Activated T-helper 17 cell treated with anti-CD3 and anti-CD28 coated beads, Interleukin-2, amount 50 U/mL, for 72 hours (primary cell): ENCODE measurements around the gene SPATS2. TPM values are rescaled to one million over a fixed set of nuclear protein-coding genes. Genes with fewer than 3 reads are reported as not detected.

ENCODE experiments used
- ATAC-seq: fragments of 150-1000 bp; cut with Tn5 transposase; replicated peaks from 2 replicates; pipeline ENCODE4 v1.10.0; 2021; ENCODE audit warnings: mild to moderate bottlenecking, moderate library complexity
- H3K27ac Mint-ChIP-seq: one replicate; pipeline ENCODE4 v1.8.0; 2022; ENCODE audit warnings: mixed read lengths
- H3K27me3 Mint-ChIP-seq: one replicate; pipeline ENCODE4 v1.8.0; 2022; ENCODE audit warnings: mixed read lengths
- H3K36me3 Mint-ChIP-seq: one replicate; pipeline ENCODE4 v1.8.0; 2022; ENCODE audit warnings: low read depth, mild to moderate bottlenecking, mixed read lengths
- H3K4me1 Mint-ChIP-seq: one replicate; pipeline ENCODE4 v1.8.0; 2022; ENCODE audit warnings: mixed read lengths
- H3K4me3 Mint-ChIP-seq: one replicate; pipeline ENCODE4 v1.8.0; 2022; ENCODE audit warnings: mild to moderate bottlenecking, mixed read lengths
- H3K9me3 Mint-ChIP-seq: one replicate; pipeline ENCODE4 v1.8.0; 2022; ENCODE audit warnings: mixed read lengths
- total RNA-seq, 2 donors: library from RNA; stranded (reverse); gene quantifications; one replicate each; pipeline ENCODE4 v1.2.3, GENCODE V29; 2022

The SPATS2 gene
- total RNA-seq, 2 donors from 2014 or later: 15.3 to 16.9 TPM

DNA sequence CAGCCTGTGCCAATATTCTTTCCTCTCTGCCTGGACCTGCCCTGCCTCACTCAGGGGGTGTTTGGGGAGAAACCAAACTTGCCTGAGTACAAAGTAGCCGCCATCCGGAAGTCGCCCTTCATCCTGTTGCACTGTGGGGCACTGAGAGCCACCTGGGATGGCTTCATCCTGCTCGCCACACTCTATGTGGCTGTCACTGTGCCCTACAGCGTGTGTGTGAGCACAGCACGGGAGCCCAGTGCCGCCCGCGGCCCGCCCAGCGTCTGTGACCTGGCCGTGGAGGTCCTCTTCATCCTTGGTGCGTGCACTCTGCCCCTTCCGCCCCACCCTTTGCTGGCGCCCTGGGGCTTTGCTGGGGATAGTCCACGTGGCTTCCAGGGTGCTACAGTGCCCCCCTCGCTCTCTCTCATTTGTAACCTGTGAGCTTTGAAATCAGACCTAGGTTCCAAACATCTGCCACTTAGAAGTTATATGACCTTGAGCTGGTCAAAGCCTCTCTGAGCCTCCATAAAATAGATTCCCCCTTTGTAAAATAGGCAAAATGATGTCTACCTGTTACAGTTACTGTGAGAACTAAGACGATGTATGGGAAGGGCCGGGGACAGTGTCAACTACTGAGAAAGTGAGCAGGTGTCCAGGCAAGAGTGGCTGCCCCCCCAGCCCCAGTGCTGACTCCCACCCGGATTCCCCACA is 176.1 kb downstream of the SPATS2 start:
- no peaks in the 10 kb centered on the region for H3K9me3 Mint-ChIP-seq
- ATAC-seq: no peak
- H3K27ac Mint-ChIP-seq: peak overlapping the region; percentile 30
- H3K27me3 Mint-ChIP-seq: peaks cover 11% of the 10 kb centered on the region
- H3K4me3 Mint-ChIP-seq: no peak overlapping the region
- H3K36me3 Mint-ChIP-seq: no peaks in the 10 kb centered on the region
- peaks cover 9% of the 10 kb centered on the region for H3K4me1 Mint-ChIP-seq

DNA sequence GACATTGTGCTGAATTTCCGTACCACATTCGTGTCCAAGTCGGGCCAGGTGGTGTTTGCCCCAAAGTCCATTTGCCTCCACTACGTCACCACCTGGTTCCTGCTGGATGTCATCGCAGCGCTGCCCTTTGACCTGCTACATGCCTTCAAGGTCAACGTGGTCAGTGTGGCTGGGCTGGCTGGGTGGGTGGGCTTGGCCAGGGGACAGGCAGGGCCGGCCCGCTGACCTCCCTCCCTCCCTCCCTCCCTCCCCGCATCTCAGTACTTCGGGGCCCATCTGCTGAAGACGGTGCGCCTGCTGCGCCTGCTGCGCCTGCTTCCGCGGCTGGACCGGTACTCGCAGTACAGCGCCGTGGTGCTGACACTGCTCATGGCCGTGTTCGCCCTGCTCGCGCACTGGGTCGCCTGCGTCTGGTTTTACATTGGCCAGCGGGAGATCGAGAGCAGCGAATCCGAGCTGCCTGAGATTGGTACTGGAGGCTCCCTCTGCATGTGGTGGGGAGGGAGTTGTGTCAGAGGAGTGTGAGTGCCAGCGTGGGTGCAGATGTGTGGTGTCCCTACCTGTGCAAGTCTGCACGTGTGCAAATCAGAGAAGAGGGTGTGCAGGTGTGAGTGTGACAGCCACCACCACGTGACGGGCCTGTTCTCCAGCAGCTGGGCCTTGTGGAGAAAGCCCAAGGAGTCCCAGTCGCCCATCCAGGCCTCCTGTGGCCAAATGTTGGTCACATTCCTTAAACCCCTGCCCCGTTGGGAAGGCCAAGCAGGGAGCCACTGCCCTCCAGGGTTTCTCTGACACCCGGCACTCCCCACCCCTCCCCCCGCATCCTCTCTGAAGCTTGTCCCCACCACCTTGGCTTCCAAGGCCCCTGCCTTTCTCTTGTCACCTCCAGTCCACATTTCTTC is 176.9 kb downstream of the SPATS2 start:
- Mint-ChIP-seq H3K4me1 (peaks cover 9% of the 10 kb centered on the region), H3K36me3 (no peaks in the 10 kb centered on the region), H3K27ac (no peak overlapping the region), H3K9me3 (no peaks in the 10 kb centered on the region), H3K4me3 (no peak overlapping the region), H3K27me3 (peaks cover 11% of the 10 kb centered on the region)
- no peak for ATAC-seq

DNA sequence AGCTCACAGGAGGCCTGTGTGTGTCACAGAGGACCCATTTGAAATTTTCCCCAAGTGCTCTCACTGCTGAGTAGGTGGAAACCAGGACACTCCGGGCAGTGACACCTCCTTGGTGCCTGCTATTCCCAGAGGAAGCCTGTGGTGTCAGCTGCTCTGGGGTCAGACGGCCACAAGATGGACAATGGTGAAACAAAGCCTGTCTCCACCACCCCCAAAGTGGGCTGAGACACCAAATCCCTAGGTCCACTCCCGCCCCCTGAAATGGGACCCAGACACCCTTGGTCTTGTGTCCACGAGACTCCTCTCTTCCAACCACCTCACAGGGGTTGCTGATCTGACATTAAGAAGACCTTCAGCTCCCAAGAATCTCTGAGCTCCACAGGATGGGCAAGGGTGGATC is 178.6 kb downstream of the SPATS2 start:
- Mint-ChIP-seq H3K27me3 (peaks cover 8% of the 10 kb centered on the region), H3K27ac (peak overlapping the region; percentile 30), H3K4me3 (no peak overlapping the region), H3K36me3 (no peaks in the 10 kb centered on the region), H3K9me3 (no peaks in the 10 kb centered on the region), H3K4me1 (peaks cover 9% of the 10 kb centered on the region)
- ATAC-seq: no peak

DNA sequence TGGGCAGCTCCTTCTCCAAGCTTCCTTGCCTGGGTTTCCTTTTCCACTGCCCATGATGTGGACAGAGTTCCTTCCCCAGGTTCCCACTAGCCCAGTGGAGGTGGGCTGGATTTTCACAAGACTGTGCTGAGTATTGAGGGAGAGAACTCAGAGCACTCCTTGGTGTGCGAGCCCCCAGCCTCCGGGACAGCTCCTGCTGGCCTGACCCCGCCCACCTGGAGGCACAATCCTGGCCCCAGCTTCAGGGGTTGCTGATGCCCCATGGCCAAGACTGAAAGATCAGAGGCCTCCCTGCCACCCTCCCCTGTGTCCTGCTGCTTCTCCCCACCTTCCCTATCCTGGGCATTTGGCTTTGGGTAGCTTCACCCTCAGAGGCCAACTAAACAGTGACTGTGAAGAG is 179.2 kb downstream of the SPATS2 start:
- Mint-ChIP-seq H3K27me3 (peaks cover 8% of the 10 kb centered on the region), H3K9me3 (no peaks in the 10 kb centered on the region), H3K4me1 (peaks cover 9% of the 10 kb centered on the region), H3K27ac (no peak overlapping the region), H3K36me3 (no peaks in the 10 kb centered on the region), H3K4me3 (no peak overlapping the region)
- no peak for ATAC-seq

DNA sequence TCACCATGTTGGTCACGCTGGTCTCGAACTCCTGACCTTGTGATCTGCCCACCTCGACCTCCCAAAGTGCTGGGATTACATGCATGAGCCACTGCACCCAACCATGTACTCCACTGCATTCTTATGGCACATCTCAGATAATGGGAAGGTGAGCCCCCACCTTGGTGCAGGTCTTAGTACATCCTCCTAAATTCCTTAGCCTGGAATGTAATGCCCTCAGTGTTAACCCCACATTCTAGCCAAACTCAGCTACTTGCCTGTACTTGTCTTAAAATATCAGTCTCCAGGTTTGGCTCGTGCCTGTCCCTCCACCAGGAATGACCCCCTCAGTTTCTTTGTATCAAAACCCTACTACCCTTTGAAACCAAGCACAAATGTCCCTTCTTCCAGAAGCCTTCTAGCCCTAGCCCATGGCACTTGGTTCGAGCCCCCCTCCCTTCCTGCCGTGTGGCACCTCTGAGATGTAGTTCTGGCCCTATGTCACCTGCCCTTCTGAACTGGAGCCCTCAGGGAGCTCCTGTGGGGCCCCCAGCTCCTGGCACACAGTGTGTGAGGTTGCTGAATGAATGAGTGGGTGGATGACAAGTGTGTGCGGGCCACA is 179.9 kb downstream of the SPATS2 start:
- ATAC-seq: no peak

DNA sequence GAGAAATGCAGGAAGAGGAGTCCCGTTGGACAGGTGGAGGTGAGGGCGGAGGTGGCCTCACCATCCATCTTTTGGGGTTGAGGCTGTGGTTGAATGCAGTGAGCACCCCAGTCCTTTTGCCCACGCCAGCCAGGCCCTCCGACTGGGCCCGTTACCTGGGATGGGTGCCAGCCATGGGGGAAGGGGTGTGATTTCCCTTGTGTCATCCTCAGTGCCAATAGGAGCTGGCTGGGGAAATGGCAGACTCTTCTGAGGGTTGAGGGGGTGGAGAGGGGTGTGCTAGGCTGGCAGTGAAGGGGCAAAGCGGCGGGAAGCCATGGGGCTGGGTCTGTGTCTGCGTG is 181.2 kb downstream of the SPATS2 start:
- peaks cover 8% of the 10 kb centered on the region for H3K27me3 Mint-ChIP-seq
- H3K9me3 Mint-ChIP-seq: no peaks in the 10 kb centered on the region
- no peaks in the 10 kb centered on the region for H3K36me3 Mint-ChIP-seq
- H3K27ac Mint-ChIP-seq: no peak overlapping the region
- peaks cover 9% of the 10 kb centered on the region for H3K4me1 Mint-ChIP-seq
- H3K4me3 Mint-ChIP-seq: peak overlapping the region; percentile 65
- no peak for ATAC-seq

More for the DNA sequence above, 179.9 kb downstream of the SPATS2 start:
- Mint-ChIP-seq H3K4me3 (no peak overlapping the region), H3K9me3 (no peaks in the 10 kb centered on the region), H3K27me3 (peaks cover 8% of the 10 kb centered on the region), H3K4me1 (peaks cover 9% of the 10 kb centered on the region), H3K27ac (no peak overlapping the region), H3K36me3 (no peaks in the 10 kb centered on the region)

DNA sequence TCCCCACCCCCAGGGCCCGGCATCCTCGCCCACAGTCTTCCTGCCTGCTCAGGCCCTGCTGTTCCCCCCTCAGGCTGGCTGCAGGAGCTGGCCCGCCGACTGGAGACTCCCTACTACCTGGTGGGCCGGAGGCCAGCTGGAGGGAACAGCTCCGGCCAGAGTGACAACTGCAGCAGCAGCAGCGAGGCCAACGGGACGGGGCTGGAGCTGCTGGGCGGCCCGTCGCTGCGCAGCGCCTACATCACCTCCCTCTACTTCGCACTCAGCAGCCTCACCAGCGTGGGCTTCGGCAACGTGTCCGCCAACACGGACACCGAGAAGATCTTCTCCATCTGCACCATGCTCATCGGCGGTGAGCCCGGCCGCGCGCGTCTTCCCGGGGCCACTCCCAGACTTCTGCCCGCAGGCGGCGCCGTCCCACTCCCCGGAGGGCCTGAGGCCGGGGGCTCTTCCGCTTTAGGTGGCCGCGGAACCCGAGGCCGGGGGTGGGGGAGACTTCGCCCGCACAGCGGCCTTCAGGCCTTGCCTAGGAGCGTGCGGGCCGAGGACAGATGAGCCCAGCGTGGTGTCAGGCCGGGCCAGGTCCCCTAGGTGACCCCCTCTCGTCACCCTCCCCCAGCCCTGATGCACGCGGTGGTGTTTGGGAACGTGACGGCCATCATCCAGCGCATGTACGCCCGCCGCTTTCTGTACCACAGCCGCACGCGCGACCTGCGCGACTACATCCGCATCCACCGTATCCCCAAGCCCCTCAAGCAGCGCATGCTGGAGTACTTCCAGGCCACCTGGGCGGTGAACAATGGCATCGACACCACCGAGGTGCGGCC is 181.8 kb downstream of the SPATS2 start:
- Mint-ChIP-seq H3K27ac (no peak overlapping the region), H3K4me1 (peaks cover 9% of the 10 kb centered on the region), H3K9me3 (no peaks in the 10 kb centered on the region), H3K4me3 (peak overlapping the region; percentile 65), H3K36me3 (no peaks in the 10 kb centered on the region), H3K27me3 (peaks cover 8% of the 10 kb centered on the region)
- peak; percentile 60 for ATAC-seq

DNA sequence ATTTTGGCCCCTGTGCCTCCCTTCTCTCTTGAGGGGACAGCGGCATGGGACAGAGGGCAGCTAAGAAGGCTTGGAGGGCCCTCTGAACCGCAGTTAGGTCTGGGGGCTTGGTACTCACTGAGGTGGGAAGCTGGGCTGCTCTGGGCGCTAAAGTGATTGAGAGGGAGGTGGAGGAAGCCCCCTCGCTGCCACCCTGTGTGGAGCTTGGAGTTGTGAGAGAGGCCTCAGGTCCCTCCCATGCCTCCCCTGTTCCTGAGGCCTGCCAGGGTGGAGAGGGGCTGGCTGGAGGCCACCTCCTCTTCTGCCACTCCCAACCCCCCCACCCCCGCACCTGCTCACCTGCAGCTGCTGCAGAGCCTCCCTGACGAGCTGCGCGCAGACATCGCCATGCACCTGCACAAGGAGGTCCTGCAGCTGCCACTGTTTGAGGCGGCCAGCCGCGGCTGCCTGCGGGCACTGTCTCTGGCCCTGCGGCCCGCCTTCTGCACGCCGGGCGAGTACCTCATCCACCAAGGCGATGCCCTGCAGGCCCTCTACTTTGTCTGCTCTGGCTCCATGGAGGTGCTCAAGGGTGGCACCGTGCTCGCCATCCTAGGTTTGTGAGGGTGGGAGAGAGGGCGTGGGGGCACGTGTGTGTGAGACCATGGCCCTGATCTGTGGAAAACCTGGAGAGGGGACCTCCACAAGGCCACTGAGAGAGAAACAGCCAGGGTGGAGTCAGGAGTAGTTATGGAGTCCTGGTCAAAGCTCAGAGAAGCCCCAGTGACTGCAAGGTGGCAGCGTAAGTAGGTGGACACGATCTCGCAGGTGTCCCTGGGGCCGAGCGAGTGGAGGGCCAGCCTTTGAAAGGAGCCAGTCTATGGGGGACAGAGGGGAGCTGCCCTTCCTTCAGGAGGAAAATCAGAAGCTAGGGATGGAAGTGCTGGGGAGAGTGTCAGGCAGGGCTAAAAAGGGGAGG is 182.8 kb downstream of the SPATS2 start:
- ATAC-seq: no peak
- no peaks in the 10 kb centered on the region for H3K36me3 Mint-ChIP-seq
- peak overlapping the region; percentile 65 for H3K4me3 Mint-ChIP-seq
- H3K9me3 Mint-ChIP-seq: no peaks in the 10 kb centered on the region
- no peak overlapping the region for H3K27ac Mint-ChIP-seq
- H3K4me1 Mint-ChIP-seq: peaks cover 5% of the 10 kb centered on the region
- H3K27me3 Mint-ChIP-seq: peaks cover 8% of the 10 kb centered on the region

DNA sequence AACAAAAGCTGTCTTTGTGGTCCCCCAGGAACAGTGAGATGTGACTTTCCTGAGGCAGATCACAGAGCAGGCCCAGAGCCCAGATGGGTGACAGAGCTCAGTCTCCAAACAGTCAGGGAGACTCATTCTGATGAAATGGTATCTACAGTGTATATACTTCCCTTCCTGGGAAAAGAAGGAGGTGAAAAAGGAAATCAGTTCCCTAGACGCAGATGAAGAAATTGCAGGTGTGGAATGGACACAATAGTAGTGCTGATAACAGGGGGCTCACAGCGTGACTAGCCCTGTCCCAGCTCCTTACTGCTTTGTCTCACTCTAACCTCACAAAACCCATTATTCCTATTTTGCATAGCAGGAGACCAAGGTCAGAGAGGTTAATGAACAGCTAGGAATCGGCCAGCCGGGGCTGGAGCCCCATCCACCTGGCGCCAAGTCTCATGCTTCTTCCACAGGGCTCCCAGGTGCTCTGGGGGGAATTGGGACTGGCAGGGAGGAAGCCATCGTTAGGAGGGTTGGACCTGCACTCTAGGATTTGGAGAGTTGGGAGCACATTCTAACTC is 183.5 kb downstream of the SPATS2 start:
- Mint-ChIP-seq H3K36me3 (no peaks in the 10 kb centered on the region), H3K4me3 (no peak overlapping the region), H3K9me3 (no peaks in the 10 kb centered on the region), H3K27ac (no peak overlapping the region), H3K4me1 (peaks cover 5% of the 10 kb centered on the region), H3K27me3 (peaks cover 8% of the 10 kb centered on the region)
- ATAC-seq: no peak

DNA sequence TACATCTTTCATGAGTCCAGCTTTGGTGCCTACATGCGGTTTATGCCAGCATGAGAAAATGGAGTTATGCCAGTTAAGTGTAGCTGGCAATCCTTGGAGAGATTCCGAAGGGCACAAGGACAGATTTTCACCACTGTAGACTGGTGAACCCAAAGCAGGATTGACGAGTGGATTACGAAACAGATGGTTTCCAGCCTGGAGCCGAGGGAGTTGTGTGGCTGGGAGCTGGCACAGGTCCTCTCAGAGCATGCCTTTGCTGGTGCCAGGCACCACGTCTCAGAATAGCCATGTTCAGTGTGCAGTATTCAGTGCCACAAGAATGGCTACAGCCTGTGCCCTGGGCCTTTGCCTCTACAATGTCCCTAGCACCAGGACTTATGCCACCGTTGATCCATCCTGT is 184.8 kb downstream of the SPATS2 start:
- Mint-ChIP-seq H3K9me3 (no peaks in the 10 kb centered on the region), H3K36me3 (peaks cover 9% of the 10 kb centered on the region), H3K27ac (no peak overlapping the region), H3K4me3 (no peak overlapping the region), H3K27me3 (peaks cover 8% of the 10 kb centered on the region), H3K4me1 (peaks cover 5% of the 10 kb centered on the region)
- ATAC-seq: no peak

DNA sequence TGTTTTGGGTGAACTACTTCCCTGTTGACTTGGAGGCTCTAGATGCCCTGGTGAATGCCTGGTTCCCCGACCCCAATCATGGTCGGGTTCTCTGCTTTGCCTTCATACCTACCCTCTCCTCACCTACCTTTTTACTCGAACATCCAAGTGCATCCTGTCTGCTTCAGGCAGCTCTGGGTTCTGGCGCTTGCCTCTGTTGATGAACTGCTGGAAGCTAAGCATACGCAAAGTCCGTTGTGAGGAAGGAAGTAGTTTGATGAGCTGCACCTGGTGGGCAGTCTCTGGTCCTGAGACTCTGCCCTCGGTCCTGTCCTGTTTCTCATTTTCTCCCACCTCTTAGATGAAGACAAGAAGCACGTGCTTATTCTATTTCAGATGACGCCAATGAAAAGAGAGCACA is 185.2 kb downstream of the SPATS2 start:
- Mint-ChIP-seq H3K27ac (no peak overlapping the region), H3K36me3 (peaks cover 9% of the 10 kb centered on the region), H3K4me1 (peaks cover 5% of the 10 kb centered on the region), H3K9me3 (no peaks in the 10 kb centered on the region), H3K4me3 (no peak overlapping the region), H3K27me3 (peaks cover 6% of the 10 kb centered on the region)
- ATAC-seq: no peak

DNA sequence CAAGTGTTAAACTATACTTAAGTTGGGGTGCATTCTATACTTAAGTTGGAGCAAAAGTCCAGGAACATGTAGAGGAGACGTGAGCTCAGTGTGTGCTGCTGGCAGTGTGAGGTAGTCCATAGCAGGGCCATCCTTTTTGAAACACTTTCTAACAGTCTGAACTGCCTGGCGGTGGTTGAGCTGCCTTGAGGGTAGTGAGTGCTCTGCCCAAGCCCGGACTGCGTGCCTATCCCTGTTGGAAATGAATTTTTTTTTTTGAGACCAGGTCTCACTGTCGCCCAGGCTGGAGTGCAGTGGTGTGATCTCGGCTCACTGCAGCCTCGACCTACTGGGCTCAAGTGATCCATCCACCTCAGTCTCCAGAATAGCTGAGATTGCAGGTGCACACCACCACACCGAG is 185.6 kb downstream of the SPATS2 start:
- Mint-ChIP-seq H3K36me3 (peaks cover 9% of the 10 kb centered on the region), H3K4me3 (no peak overlapping the region), H3K4me1 (peaks cover 5% of the 10 kb centered on the region), H3K27ac (peak overlapping the region; percentile 4), H3K27me3 (peaks cover 4% of the 10 kb centered on the region), H3K9me3 (no peaks in the 10 kb centered on the region)
- no peak for ATAC-seq

DNA sequence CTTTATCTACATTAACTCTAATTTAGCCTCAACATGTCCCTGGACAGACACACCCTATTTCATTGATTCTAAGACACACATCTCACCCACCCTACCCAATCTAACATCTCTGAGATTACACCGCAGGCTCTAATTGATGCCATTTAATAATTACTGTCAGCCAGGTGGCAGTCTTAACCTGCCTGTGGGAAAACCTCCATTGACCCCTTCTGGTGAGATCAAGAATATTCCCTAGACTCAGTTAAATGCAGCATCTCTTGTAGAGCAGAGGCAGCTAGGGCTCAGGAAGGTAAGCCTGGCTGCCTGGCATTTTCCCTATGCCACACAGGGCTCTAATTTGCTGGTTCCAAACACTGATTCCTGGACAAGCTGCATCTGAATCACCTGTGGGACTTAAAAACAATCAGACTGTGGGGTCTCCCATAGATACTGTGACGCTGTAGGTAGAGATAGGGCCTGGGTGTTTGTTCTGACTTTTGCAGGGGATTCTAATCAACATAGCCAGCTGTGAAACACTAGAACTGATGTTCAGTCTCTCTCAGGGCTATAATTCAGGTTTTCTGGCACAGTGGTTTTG is 186.3 kb downstream of the SPATS2 start:
- Mint-ChIP-seq H3K9me3 (no peaks in the 10 kb centered on the region), H3K4me1 (no peaks in the 10 kb centered on the region), H3K36me3 (peaks cover 14% of the 10 kb centered on the region), H3K4me3 (no peak overlapping the region), H3K27ac (peak overlapping the region; percentile 4), H3K27me3 (no peaks in the 10 kb centered on the region)
- ATAC-seq: peak; percentile 31
